NCI-H1436 treated with DMSO at 0.1 percent for 48 hours (cell line): ENCODE data around the gene GPRIN1.

ENCODE experiments used
- DNase-seq: peaks from one replicate; lab custom pipeline; 2025; lab: John Stamatoyannopoulos, UW

Gene GPRIN1

DNA sequence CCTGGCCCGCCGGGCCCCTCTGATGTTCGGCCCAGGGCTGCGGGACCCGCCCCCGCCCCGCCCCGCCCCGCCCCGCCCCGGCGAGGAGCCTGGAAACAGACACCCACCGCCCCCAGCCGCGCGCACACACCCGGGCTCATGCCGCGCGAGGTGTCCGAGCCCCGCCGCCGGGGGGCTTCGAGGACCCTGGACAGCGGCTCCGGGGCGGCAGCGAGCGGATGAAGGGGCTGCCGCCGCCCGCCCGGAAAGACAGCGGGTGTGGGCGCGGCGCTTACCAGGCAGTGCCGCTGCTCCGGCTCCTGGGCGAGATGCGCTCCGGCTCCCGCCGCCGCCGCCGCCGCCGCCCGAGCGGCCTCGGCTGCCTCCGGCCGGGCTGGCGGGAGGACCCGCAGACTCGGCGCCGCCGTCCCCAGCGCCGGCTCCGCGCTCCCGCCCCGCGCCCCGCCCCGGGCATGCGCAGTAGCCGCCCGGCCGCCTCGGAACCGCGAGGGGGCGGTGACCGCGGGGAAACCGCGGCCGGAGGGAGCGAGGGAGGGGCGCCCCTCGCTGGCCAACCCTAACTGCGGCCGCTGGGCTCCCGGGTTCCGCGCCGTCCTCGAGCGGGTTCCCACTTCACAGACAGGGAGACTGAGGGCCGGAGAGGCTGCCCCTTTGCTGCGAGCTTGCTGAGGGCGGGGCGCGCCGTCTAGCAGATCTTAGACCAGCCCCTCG lies at the start of gene GPRIN1:
Gene GPRIN1 (minus strand): TSS at position 433 of the 711 bp plus-strand sequence. CDS start 10,322 bp downstream, outside the sequence.
- DNase-seq = no peak

DNA sequence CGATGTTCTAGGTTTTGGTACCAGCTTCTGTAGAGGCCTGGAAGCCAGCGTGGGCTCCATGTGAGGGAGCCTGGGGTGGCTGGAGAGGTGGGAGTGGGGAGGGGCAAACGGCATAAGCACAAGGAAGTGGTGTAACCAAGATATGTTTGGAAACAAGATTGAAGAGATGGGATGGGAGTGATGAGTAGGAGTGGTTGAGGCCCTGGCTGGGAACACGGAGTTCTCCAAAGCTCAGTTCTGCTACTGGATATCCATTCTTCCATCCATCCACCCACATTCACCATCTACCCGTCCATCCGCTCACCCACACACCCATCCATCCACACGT lies 49.5 kb upstream of the GPRIN1 start:
- no peak for DNase-seq

DNA sequence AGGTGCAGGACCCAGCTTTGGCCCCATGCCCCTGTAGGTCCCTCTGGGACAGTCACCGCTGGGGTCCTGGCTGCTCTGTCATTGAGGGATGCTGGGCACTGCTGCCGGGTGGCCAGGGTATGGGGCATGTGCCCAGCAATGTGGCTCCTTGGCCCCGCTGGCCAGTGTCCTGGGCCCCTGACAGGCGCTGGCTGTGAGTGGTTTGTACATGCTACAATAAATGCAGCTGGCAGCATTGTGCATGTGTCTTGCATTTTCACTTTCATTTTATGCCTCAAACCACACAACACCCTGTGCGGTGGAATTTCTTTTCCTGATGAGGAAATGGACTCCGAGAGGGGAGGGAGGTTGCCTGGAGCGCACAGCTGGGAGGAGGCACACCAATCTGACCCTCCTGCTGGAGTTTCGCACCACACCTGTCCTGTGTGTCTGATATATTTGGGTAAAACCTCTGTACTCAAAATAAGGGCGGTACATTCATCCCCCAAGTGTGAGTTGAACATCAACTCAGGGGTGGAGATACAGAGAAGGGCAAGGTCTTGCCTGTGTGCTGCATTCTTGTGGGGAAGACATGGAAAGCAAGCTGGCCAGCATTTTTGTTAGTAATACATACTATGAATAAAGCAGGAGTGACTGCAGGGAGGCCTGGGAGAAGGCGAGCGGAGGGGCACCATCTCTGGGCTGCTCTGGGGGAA lies 49.0 kb upstream of the GPRIN1 start:
- no peak for DNase-seq

DNA sequence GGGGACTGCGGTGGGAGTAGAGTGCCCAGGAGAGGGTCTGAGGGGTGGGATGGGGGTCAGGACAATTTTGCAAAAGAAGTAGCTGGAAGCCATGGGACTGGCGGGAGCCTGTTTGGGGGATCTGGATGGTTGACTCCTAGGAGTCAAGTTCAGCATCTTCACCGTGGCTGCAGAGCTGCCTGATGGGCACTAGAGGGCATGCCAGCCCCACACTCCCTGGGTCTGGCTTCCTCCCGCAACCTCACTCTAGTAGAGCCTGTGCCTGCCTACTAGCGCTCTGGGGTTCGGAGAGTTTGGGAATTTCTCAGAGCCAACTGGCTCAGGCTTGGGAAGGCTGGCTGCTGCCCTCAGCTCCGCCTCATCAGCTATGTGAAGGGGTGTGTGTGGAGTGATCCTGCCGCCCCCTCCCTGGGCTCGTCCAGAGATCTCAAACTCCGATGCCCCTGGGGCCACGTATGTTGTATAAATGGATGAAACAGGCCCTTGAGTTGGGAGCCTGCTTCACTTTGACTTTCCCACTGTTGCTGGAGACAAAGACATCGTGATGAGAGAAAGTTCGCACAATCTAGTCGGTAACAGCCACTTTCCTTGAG lies 48.1 kb upstream of the GPRIN1 start:
- no peak for DNase-seq

DNA sequence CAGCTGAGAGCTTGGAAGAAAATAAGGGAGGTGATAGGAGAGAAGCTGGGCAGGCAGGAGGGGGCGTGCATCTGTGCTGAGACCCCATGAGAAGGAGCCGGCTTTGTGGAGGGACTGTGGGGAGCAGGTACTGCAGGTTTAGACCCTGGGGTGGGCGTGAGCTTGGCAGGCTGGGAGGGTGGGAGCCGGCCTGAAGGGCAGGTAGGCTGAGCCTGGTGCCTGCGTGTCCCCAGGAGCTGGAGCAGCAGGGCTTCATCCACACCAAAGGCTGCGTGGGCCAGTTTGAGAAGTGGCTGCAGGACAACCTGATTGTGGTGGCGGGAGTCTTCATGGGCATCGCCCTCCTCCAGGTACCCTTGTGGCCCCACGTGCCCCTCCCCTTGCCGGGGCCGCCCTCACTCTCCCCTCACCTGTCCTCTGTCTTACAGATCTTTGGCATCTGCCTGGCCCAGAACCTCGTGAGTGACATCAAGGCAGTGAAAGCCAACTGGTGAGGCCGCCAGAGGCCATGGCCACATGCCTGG lies 46.6 kb upstream of the GPRIN1 start:
- DNase-seq = no peak

DNA sequence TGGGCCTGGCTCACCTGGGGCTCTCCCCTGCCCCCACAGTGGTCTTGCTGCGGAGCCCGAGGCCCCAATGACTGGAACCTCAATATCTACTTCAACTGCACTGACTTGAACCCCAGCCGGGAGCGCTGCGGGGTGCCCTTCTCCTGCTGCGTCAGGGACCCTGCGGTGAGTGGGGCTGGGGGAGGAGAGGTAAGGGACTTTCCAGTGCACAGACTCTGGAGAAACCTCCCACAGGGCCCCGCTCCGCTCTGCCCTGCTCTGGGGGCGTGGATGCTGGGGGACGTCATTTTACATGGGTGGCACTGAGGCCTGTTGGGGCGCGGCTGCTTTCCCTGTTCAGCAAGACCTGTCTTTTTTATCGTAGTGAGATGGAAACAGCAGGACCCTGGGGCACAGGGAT lies 44.9 kb upstream of the GPRIN1 start:
- DNase-seq = no peak

DNA sequence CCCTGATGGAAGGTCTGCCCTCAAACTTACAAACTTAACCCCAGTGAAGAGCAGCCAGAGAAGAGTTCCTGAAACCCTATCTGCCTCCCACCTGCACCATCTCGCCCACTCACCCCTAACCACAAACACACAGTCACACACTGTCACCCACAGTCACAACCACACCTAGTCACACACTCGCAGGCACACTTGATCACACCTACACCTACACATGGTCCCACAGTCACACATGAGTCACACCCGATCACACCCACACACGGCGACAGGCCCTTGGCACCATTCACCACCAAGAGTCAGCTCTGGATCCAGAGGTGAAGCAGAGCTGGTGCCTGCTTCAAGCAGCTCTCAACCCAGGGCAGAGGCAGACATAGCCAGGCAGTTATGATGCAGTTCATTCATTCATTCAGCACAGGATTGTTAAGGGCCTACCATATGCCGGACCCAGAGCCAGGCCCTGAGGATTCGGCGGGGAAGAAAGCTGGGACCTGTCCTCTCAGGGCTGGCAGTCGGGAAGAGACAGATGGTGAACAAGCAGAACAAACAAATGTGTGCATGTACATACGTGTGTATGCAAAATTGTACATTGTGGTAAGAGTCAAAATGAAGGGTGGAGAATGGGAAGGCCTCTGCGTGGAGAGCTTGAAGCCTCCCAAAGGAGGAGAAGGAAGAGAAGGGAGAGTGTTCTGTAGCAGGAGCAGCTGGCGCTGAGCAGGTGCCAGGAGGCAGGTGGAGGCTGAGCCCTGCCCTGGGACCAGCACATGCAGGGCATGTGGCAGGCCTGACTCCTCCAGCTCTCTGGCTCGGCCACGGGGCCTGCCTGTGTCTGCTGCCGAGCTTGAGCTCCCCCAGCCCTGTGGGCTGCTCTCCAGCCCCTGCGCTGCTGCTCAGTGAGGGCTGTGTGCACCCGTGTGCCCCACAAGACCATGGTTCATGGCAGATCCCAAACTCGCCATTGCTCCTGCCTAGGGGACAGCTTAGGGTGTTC lies 43.7 kb upstream of the GPRIN1 start:
- no peak for DNase-seq

DNA sequence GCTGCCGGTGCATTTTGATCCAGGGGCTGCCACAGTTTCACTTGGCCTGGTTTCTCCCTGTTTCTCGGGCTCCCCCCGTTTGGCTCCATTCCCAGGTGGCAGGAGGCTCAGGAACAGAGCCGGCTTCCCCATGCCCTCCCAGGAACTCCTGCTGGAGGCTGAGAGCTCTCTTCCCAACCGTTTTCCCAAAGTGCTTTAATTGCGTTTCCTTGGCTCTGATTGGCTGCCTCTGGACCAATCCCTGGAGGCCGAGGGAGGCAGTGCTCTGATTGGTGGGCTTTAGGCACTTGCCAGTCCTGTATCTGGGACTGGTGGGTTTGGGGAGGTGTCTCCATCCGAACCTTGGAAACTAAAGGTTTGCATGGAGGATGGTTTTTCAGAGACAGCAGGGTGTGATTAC lies 42.2 kb upstream of the GPRIN1 start:
- DNase-seq = no peak

DNA sequence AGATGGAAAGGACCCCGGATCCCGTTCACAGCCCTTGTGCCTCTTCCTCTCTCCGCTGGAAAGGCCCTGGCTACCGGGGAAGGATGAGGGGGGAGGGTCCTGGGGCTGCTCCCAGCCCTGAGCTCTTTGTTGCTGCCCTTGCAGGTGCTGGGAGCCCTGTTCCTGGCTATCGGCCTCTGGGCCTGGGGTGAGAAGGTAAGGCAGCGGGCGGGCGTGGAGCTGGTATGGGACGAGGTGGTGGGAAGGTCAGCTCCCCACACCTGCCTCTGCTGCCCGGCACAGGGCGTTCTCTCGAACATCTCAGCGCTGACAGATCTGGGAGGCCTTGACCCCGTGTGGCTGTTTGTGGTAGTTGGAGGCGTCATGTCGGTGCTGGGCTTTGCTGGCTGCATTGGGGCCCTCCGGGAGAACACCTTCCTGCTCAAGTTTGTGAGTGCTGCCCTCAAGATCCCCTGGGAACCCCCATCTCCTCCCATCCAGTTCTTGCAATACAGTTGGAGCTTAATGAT lies 41.6 kb upstream of the GPRIN1 start:
- DNase-seq = no peak

DNA sequence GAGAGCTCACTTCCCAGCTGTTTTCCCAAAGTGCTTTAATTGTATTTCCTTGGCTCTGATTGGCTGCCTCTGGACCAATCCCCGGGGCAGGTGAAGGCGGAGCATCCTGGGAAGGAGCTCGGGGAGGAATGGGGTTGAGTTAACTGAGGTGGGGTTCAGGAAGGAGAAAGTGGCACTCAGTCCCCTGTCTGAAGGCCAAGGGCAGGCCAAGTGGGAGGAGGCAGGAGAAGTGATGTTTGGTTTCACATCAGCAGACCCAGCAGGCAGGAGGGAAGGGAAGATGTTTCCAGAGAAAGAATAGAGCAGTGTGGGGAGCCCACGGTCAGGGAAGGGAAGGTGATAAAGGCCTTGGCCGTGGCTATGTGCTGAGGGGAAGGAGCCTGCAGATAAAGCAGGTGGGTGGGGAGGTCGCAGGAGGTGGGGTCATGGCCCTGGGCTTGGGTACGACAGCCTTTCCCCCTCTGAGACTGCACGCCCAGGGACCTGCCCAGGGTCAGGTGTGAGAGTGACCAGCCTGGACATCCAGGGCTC lies 40.5 kb upstream of the GPRIN1 start:
- DNase-seq = no peak

DNA sequence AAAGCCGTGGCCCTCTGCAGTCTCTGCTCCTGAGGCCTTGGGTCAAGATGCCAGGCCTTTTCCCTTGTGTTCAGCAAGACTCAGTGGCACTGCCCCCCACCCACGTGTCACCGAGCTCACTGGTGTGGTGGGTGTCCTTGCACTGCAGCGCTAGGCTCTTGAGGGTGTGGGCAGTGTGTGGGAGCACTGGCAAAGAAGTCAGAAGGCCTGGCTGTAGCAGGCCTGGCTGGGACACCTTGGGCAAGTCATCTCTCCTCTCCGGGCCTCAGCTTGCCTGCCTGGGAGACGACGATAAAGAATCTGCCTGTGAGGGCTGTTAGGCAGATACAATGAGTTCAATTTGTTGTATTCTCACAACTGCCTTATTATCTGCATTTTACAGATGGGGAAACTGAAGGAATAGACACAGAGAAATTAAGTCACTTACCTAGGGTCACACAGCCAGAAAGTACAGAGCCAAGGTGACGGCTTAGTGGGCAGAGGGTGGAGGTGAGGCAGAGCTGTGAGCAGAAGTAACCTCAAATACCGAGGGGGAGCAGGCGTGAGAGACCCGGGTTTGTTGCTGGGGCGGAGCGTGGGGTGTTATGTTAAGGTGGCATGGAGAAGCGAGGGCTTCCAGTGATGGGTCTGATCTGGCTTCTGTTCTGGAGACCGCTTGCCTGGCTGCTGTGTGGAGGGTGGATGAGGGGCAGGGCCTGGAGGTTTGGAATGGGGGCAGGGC lies 38.7 kb upstream of the GPRIN1 start:
- DNase-seq = no peak

DNA sequence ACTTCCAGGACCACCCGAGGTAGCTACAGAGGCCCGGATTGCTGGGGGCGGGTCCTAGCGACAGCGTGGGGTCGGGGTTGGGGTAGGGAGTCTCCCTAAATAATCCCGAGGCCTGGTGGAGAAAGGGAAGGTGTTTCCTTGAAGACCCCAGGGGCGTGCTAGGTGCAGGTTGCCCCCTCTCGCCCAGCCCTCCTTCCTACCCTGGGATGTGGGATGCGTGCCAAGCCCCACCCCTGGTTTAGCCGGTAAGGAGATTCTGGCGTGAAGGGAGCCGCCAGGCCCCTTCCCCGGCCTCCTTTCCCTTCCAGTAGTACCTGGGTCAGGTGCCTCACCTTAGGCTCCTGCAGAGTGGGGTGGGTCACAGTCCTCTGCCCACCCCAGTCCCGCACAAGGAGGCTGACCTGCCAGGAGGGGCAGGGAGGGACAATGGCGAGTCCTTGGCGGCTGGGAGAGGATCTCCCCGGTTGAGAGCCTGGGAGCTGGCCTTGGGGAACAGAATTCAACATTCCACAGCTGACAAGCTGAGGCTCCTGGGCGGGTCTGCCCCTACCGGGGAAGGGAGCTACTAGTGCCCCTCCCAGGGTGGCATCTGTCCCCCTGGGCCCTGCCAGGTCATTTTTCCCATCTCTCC lies 38.0 kb upstream of the GPRIN1 start:
- no peak for DNase-seq

DNA sequence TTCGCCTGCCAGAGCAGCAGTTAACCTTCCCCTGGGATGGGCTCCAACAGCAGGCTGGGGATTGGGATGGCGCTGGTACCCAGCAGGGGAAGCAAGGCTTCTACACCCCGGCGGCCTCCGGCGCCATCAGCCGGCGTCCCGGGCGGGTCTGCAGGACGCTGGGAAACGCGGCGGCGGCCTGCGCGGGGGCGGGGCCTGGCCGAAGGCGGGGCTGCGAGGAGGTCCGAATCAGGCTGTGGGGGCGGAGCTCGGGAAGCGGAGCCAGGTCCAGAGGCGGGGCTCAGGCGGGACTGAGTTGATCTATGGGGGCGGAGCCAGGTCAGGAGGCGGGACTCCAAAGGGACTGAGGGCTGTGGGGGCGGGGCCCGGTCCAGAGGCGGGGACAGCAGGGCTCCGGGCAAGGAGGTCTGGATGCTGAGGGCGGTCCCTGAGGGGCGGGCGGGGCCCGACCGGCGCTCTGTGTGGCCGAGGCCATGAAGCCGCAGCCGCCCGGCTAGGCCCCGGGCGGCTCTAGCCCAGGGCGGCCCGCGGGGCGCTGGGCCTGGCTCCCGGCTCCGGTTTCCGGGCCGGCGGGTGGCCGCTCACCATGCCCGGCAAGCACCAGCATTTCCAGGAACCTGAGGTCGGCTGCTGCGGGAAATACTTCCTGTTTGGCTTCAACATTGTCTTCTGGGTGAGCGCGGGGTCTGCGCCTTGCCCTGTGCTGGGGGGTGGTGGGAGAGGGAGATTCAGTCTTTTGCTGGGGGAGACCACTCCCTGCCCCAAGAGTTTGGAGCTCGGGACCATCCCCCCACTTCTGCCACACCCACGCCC lies 37.3 kb upstream of the GPRIN1 start, which contains the start of gene TSPAN17:
Gene TSPAN17 (plus strand): TSS at position 455 of the 813 bp plus-strand sequence. CDS start 132 bp downstream, at position 587.
- DNase-seq = peak; percentile 51

DNA sequence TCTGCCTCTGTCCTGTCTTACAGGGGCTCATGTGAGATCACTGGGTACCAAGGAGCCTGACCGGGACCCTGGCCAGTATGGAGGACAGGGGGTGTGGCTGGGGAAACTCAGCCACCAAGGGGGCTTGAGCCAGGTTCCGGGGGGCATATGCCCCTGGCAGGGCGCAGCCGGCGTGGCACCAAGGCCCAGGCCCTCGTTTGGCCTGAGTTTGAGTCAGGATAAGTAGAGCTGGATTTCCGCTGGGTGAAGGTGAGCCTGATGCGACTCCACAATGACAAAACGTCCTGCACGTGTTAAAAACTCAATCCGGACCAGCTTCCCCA lies 36.7 kb upstream of the GPRIN1 start:
- no peak for DNase-seq

DNA sequence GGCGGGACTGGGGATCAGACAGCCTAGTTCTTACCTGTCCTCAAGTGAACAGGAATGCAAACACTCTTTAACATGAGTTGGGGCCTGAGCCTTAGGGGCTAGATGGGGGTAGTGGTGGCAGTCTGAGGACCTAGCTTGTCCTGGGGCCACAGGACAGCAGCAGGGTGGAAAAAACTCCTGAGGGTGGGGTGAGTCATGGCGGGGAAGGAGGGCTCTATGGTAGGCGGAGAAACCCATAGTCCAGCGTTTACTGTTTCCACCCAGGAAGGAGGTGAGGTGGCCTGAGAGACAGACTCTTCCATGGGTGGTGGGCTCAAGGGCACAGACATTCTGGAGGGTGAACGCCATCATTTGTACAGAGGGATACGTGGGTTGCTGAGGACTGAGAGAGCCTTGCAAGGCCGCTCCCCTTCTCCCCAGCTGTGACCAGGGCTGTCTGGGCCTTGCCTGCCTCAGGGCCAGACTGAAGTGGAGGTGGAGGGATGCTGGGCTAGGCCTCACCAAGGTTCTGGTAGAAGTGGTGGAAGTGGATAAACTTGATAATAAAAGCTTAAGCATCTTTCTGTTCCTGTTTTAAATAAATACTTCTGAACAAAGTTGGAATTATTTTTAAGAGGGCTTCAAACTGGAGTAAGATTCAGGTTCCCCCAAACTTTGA lies 36.2 kb upstream of the GPRIN1 start:
- DNase-seq = no peak

DNA sequence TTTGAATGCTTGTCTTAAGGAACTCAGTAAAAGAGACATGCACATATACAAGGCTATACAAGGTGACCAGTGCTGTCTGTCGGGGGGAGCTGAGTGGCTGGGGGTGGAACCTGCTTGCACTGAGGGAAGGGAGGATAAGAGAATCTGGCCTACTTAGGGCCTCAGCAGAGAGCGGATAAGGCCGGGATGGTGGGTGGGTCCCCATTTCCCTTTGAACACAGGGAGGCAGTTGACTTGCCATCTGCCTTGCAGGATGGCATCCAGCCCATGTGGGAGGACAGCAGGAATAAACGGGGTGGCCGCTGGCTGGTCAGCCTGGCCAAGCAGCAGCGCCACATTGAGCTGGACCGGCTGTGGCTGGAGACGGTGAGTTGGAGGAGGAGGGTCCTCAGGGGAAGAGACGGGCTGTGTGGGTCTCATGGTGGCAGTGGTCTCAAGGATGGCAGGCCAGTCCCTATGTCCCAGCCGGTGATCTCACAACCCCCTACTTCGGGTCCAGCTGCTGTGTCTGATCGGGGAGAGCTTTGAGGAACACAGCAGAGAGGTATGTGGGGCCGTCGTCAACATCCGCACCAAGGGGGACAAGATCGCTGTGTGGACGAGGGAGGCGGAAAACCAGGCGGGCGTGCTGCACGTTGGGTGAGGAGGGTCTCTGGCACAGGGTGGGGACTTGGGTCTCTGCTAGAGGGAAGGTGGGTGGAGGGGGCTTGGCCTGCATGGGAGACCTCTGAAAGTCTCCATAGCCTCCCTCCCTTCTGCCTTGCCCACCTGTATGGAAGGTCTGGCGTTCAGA lies 35.1 kb upstream of the GPRIN1 start:
- DNase-seq = no peak

DNA sequence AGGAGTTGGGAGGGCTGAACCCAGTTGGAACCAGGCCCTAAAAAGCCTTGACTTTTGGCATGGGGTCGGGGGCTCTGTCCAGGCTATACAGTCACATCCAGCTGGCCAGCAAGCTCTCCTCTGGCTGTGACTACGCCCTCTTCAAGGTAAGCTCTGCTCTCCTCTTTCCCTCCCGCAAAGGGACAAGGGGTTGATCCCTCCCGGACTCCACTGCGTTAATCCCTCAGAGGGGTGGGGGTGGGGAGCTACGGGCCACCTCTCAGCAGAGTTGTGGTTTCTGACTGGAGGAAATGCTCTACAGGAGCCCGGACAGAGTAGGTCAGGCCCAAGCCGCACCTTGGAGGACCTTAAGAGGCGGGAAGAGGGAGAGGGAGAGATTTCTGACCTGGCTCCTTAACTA lies 34.3 kb upstream of the GPRIN1 start:
- no peak for DNase-seq
